Memory B cell (primary cell): ENCODE results near the gene DGKD.
"Not testable (repeated sequence)": the region's sequence is repeated elsewhere in the genome, so short reads cannot be mapped to it uniquely, and the experiment has no call there.

ENCODE experiments used
- ATAC-seq: fragments of 150-1000 bp; cut with Tn5 transposase; 2 replicates; pipeline ENCODE4 v1.10.0; 2021; ENCODE audit warnings: low read depth, mild to moderate bottlenecking, moderate library complexity
- DNase-seq, 2 donors: peaks; one replicate each; pipeline ENCODE4 v3.0.0; 2022; ENCODE audit warnings: low spot score in 2 of 2
- H3K27ac Mint-ChIP-seq: one replicate; pipeline ENCODE4 v1.8.0; 2022; ENCODE audit warnings: mild to moderate bottlenecking, moderate library complexity, mixed read lengths
- H3K27me3 Mint-ChIP-seq: one replicate; pipeline ENCODE4 v1.8.0; 2022; ENCODE audit warnings: mixed read lengths
- H3K36me3 Mint-ChIP-seq: one replicate; pipeline ENCODE4 v1.8.0; 2022; ENCODE audit warnings: mild to moderate bottlenecking, mixed read lengths
- H3K4me1 Mint-ChIP-seq: one replicate; pipeline ENCODE4 v1.8.0; 2022; ENCODE audit warnings: mixed read lengths
- H3K4me3 Mint-ChIP-seq: one replicate; pipeline ENCODE4 v1.8.0; 2022; ENCODE audit warnings: mild to moderate bottlenecking, moderate library complexity, mixed read lengths
- H3K9me3 Mint-ChIP-seq: one replicate; pipeline ENCODE4 v1.8.0; 2022; ENCODE audit warnings: mixed read lengths

The DGKD gene

GRCh38 chr2:233360771-233361176, 6.5 kb downstream of the DGKD start:
- Mint-ChIP-seq H3K9me3 (peaks cover 7% of the 10 kb centered on the region), H3K36me3 (peaks cover 27% of the 10 kb centered on the region), H3K27me3 (no peaks in the 10 kb centered on the region), H3K27ac (no peak overlapping the region), H3K4me3 (no peak overlapping the region), H3K4me1 (peaks cover 53% of the 10 kb centered on the region)
- ATAC-seq (no peak), DNase-seq (no peak)

- Mint-ChIP-seq H3K4me3 (no peak overlapping the region), H3K27me3 (no peaks in the 10 kb centered on the region), H3K9me3 (peaks cover 7% of the 10 kb centered on the region), H3K36me3 (peaks cover 27% of the 10 kb centered on the region), H3K4me1 (peaks cover 53% of the 10 kb centered on the region), H3K27ac (no peak overlapping the region)
- no peak for DNase-seq
- no peak for ATAC-seq
Observed at GRCh38 chr2:233361297-233361696, 7.0 kb downstream of the DGKD start.

GRCh38 chr2:233362742-233363141, 8.4 kb downstream of the DGKD start:
- H3K27ac Mint-ChIP-seq = no peak overlapping the region
- peaks cover 27% of the 10 kb centered on the region for H3K36me3 Mint-ChIP-seq
- H3K4me3 Mint-ChIP-seq = no peak overlapping the region
- DNase-seq = no peak
- H3K9me3 Mint-ChIP-seq = peaks cover 7% of the 10 kb centered on the region
- H3K27me3 Mint-ChIP-seq = no peaks in the 10 kb centered on the region
- ATAC-seq = no peak
- peaks cover 46% of the 10 kb centered on the region for H3K4me1 Mint-ChIP-seq

GRCh38 chr2:233363744-233364235, 9.5 kb downstream of the DGKD start:
- ATAC-seq = no peak
- peaks cover 41% of the 10 kb centered on the region for H3K4me1 Mint-ChIP-seq

GRCh38 chr2:233365861-233366520, 11.7 kb downstream of the DGKD start:
- Mint-ChIP-seq H3K4me3 (no peak overlapping the region), H3K36me3 (peaks cover 24% of the 10 kb centered on the region), H3K9me3 (peaks cover 7% of the 10 kb centered on the region), H3K4me1 (peaks cover 40% of the 10 kb centered on the region), H3K27me3 (no peaks in the 10 kb centered on the region), H3K27ac (peak overlapping the region; percentile 55)
- no peak for DNase-seq
- no peak for ATAC-seq

More at GRCh38 chr2:233363744-233364235, 9.5 kb downstream of the DGKD start:
- no peak overlapping the region for H3K4me3 Mint-ChIP-seq
- peak overlapping the region; percentile 87 for H3K27ac Mint-ChIP-seq
- no peaks in the 10 kb centered on the region for H3K27me3 Mint-ChIP-seq
- peaks cover 28% of the 10 kb centered on the region for H3K36me3 Mint-ChIP-seq
- no peak for DNase-seq
- peaks cover 7% of the 10 kb centered on the region for H3K9me3 Mint-ChIP-seq

DNA sequence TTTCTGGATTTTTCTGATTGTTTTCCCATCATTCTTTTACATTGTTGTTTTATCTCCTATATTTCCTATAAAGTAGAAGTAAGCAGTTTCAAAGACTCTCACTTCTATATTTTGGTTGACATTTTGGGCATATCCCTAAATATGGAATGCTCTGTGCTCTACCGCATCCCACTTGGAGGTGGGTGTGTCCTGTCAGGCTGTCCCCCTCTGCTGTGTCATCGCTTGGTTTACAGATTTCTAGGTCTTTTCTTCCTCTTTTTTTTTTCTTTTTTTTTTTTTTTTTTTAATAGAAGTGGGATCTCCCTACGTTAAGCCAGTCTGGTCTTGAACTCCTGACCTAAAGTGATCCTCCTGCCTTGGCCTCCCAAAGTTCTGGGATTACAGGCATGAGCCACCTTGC, 13.3 kb downstream of the DGKD start:
- peak; percentile 39 for ATAC-seq
- peaks cover 7% of the 10 kb centered on the region for H3K9me3 Mint-ChIP-seq
- H3K4me3 Mint-ChIP-seq = no peak overlapping the region
- H3K27ac Mint-ChIP-seq = peak overlapping the region; percentile 7
- no peak for DNase-seq
- H3K4me1 Mint-ChIP-seq = peaks cover 37% of the 10 kb centered on the region
- no peaks in the 10 kb centered on the region for H3K27me3 Mint-ChIP-seq
- H3K36me3 Mint-ChIP-seq = peaks cover 19% of the 10 kb centered on the region

DNA sequence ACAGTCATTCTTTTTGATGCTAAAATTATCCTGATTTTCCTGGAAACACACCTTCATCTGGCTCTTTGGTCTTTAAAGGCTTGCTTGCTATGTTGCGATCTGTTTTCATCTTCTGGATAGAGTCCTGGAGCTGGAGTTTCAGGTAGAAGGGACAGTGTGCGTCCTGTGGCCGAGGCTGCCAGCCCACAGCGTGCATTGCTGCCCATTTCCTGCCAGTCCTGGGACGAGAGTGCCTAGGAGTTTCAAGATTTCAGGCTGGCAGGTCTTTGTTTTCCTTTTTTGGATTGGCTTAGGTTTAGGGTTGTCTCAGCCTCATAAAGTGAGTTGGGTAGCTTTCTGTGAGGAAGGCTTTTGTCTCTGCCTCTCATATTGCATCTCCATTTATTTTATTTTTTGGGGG, 14.5 kb downstream of the DGKD start:
- H3K36me3 Mint-ChIP-seq = peaks cover 18% of the 10 kb centered on the region
- peaks cover 39% of the 10 kb centered on the region for H3K4me1 Mint-ChIP-seq
- H3K27ac Mint-ChIP-seq = no peak overlapping the region
- H3K9me3 Mint-ChIP-seq = peaks cover 5% of the 10 kb centered on the region
- H3K27me3 Mint-ChIP-seq = no peaks in the 10 kb centered on the region
- ATAC-seq (no peak), DNase-seq (no peak)
- H3K4me3 Mint-ChIP-seq = no peak overlapping the region

DNA sequence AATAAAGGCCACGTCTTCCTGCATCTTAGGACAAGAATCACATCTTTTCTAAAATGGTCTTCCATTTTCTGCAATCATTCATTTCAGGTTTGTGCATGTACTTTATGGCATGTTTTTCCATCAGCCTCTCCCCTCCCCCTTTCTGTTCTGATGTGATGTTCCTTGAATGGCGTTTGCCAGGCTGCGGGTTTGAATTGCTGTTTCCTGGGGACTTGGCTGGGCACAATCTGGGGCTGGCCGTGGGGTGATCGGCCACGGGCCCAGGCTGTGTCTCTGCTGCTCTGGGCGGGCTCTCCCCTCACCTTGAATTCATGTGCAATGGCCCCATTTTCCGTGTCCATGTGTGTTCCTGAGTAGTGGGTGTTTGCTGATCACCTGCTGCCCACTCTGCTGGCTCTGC, 15.2 kb downstream of the DGKD start:
- no peak for ATAC-seq
- Mint-ChIP-seq H3K4me1 (peaks cover 37% of the 10 kb centered on the region), H3K9me3 (peaks cover under 1% of the 10 kb centered on the region), H3K36me3 (peaks cover 12% of the 10 kb centered on the region), H3K4me3 (no peak overlapping the region), H3K27me3 (no peaks in the 10 kb centered on the region), H3K27ac (peak overlapping the region; percentile 19)
- no peak for DNase-seq

DNA sequence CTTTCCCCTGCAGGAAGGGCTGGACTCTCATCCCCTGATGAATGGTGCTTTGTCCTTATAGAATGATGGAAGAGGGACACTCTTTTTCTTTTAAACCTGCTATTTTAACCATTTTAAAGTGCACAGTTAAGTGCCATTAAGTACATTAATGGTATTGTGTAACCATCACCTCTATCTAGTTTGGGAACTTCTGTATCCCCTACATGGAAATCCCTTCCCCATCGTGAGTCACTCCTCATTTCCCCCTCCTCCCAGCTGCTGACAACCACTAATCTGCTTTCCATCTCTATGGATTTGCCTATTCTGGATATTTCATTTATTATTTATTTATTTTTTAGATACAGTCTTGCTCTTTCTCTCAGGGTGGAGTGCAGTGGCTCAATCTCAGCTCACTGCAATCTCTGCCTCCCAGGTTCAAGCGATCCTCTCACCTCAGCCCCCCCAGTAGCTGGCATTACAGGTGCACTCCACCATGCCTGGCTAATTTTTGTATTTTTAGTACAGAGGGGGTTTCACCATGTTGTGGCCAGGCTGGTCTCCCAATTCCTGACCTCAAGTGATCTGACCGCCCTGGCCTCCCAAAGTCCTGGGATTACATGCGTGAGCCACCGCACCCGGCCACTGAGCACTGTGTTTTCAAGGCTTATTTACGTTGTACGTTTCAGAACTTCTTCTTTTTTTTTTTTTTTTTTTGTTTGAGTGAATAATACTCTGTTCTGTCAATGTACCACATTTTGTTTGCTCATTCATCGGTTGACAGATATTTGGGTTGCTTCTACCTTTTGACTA, 15.8 kb downstream of the DGKD start:
- no peak for DNase-seq
- peaks cover 9% of the 10 kb centered on the region for H3K36me3 Mint-ChIP-seq
- H3K27me3 Mint-ChIP-seq = no peaks in the 10 kb centered on the region
- H3K9me3 Mint-ChIP-seq = no peaks in the 10 kb centered on the region
- H3K4me3 Mint-ChIP-seq = peak overlapping the region; percentile 17
- peak overlapping the region; percentile 19 for H3K27ac Mint-ChIP-seq
- peaks cover 34% of the 10 kb centered on the region for H3K4me1 Mint-ChIP-seq
- ATAC-seq = no peak

- ATAC-seq (no peak), DNase-seq (no peak)
- H3K36me3 Mint-ChIP-seq = peaks cover 16% of the 10 kb centered on the region
- H3K4me3 Mint-ChIP-seq = peak overlapping the region; percentile 9
- no peak overlapping the region for H3K27ac Mint-ChIP-seq
- no peaks in the 10 kb centered on the region for H3K9me3 Mint-ChIP-seq
- H3K27me3 Mint-ChIP-seq = no peaks in the 10 kb centered on the region
- peaks cover 32% of the 10 kb centered on the region for H3K4me1 Mint-ChIP-seq
Observed at GRCh38 chr2:233371641-233372040, 17.3 kb downstream of the DGKD start.

DNA sequence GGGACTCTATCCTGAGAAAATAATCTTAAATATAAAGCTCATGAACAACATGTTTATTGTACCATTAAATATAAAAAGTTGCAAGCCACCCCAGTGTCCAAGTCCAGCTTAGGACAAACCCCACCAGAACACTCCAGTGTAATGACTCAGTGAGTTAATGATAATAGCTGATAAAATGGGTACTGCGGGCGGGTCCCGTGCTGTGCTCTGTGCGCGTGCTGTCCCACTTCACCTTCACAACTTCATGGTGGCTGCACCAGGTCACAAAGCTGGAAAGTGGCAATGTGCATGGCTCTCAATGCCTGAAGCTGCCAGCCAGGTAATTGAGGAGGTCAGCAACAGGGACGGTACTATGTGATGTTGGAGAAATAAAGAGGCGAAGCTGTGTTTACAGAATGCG, 18.6 kb downstream of the DGKD start:
- Mint-ChIP-seq H3K36me3 (peaks cover 25% of the 10 kb centered on the region), H3K27ac (no peak overlapping the region)

DNA sequence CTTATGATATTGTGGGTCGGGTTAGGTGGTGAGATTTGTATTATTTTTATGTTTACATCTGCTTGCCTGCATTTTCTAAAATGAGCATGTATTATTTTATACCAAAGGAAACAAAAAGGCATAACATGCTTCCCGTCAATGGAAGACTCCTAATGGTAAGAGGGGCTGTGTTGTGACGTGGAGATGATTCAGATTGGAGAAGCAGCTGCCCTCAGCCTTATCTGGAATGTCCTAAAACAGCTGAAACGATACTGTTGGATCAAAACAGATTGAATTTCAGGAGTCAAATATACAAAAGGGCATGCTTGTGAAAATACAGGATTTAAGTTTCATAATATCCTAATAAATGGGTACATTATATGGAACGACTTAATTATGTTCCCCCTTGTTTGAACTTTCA, 19.0 kb downstream of the DGKD start:
- ATAC-seq = no peak
- Mint-ChIP-seq H3K9me3 (no peaks in the 10 kb centered on the region), H3K4me3 (no peak overlapping the region), H3K36me3 (peaks cover 25% of the 10 kb centered on the region), H3K27ac (no peak overlapping the region), H3K4me1 (peaks cover 30% of the 10 kb centered on the region), H3K27me3 (no peaks in the 10 kb centered on the region)
- no peak for DNase-seq

More for the DNA sequence above, 18.6 kb downstream of the DGKD start:
- Mint-ChIP-seq H3K4me3 (no peak overlapping the region), H3K9me3 (no peaks in the 10 kb centered on the region), H3K4me1 (peaks cover 30% of the 10 kb centered on the region), H3K27me3 (no peaks in the 10 kb centered on the region)
- DNase-seq (no peak), ATAC-seq (no peak)

- not testable (repeated sequence) for H3K4me3 Mint-ChIP-seq, DNase-seq, H3K9me3 Mint-ChIP-seq, ATAC-seq, H3K27me3 Mint-ChIP-seq
- H3K4me1 Mint-ChIP-seq = peaks cover 28% of the 10 kb centered on the region
- peaks cover 20% of the 10 kb centered on the region for H3K36me3 Mint-ChIP-seq
- peak overlapping the region; percentile 57 for H3K27ac Mint-ChIP-seq
Observed at GRCh38 chr2:233374776-233375175, 20.5 kb downstream of the DGKD start.

- DNase-seq (no peak), ATAC-seq (no peak)
- Mint-ChIP-seq H3K36me3 (peaks cover 20% of the 10 kb centered on the region), H3K27ac (peak overlapping the region; percentile 57), H3K4me1 (peaks cover 34% of the 10 kb centered on the region), H3K4me3 (no peak overlapping the region), H3K27me3 (no peaks in the 10 kb centered on the region), H3K9me3 (no peaks in the 10 kb centered on the region)
Observed at GRCh38 chr2:233375490-233376314, 21.4 kb downstream of the DGKD start.
